Stimulated activated CD8-positive, alpha-beta memory T cell treated with anti-CD3 and anti-CD28 coated beads, Interleukin-7, amount 100 ng/mL, for 48 hours (primary cell): ENCODE results near the gene SF3A1.

ENCODE experiments used
- DNase-seq, 2 donors: peaks; one replicate each; pipeline ENCODE4 v3.0.0-alpha.2; 2020; ENCODE audit warnings: low read depth in 1 of 2; ENCODE audit errors: extremely low read depth in 1 of 2

SF3A1 gene

GRCh38 chr22:30305906-30306626 lies 50.6 kb downstream of the SF3A1 start:
- no peak for DNase-seq

GRCh38 chr22:30305519-30305905 lies 51.2 kb downstream of the SF3A1 start:
- DNase-seq: no peak

DNA sequence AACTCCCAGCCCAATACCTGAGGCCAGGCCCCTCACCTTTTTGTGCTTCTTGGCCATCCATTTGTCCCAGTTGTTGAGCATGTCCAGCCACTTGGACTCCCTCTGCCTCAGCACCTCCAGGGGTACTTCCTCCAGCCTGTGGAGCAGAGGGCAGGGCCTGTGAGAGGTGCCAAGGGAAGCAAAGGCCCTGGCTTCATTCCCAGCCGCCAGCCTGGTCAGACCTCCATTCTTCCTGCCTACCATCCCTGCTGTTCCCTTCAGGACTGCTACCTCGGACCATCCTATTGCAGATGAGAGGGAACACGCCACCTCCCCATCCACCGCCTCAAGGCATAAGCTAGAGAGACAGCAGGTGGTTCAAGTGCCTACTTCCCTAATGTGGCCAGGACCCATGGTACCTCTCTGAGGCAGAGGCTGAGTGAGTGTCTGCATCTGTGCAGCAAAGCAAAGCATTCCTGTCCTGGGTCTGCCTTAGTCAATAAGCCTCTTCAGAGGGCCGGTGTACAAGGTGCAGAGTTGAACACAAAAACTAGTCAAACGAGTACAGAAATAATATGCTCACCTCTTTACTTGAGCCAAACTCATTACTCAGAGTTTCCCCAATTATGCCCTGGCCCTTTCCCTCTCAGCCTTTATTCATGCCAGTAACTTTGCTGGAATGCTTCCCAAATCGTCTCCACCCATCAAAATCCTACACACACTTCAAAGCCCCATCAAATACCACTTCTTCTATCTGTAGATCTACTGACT lies 52.0 kb downstream of the SF3A1 start:
- no peak for DNase-seq

DNA sequence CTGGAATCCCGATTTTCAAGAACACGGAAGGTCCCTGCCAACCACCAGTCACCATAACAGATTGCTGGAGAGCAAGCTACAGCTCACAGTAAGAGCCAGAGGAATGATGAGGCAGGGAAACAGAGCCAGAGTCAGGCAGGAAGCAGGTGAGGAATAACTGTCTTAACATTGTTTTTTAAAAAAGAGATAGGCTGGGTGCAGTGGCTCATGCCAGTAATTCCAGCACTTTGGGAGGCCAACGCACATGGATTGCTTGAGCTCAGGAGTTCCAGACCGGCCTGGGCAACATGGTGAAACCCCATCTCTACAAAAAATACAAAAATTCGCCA lies 53.9 kb downstream of the SF3A1 start:
- DNase-seq: no peak

- DNase-seq: no peak
Observed at GRCh38 chr22:30301995-30302809, 54.5 kb downstream of the SF3A1 start.

- DNase-seq: no peak
Observed at GRCh38 chr22:30299322-30299721, 57.4 kb downstream of the SF3A1 start.

GRCh38 chr22:30297991-30298701 lies 58.5 kb downstream of the SF3A1 start:
- no peak for DNase-seq

- no peak for DNase-seq
Observed at GRCh38 chr22:30297276-30297990, 59.3 kb downstream of the SF3A1 start.

GRCh38 chr22:30296833-30297232 lies 59.9 kb downstream of the SF3A1 start:
- no peak for DNase-seq

- DNase-seq: no peak
Observed at GRCh38 chr22:30296324-30296723, 60.4 kb downstream of the SF3A1 start.

GRCh38 chr22:30295576-30295975 lies 61.1 kb downstream of the SF3A1 start:
- DNase-seq: no peak

GRCh38 chr22:30294830-30295229 lies 61.9 kb downstream of the SF3A1 start:
- no peak for DNase-seq

DNA sequence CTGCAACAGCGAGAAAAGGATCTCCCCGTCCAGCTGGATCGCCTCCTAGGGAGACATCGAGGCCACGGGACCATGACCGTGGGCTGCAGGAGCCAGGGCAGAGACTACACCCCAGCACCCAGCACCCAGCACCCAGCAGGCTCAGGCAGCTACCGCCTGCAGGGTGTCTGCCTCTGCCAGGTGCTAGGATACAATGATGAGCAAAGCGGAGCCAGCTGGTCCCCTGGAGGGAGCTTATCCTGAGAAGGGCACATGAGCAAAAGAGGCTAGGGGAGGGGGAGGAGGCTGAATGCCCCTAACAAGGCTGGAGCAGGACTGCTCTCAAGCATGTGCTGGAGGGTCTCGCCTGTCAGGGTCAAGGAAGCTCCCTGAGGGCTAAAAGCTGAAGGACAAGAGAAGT lies 62.6 kb downstream of the SF3A1 start:
- no peak for DNase-seq

DNA sequence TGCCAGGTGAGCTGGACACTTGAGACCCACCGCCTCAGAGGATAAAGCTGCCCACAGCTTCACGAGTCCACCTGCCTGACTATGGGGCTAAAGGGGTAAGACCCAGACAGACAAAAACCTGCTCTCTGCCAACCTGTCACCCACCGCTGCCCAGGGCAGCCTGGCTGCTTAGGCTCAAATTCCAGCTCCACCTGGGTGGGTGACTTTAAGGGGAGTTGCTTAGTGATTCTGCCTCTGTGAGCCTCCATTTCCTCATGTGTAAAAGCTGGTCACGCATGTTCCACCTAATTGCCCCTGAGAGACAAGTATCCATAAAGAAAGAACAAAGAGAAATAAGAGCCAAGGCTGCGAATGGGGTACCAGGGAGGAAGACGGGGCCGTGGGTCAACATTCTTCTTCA lies 63.7 kb downstream of the SF3A1 start:
- no peak for DNase-seq

- DNase-seq: no peak
Observed at GRCh38 chr22:30292069-30292970, 64.4 kb downstream of the SF3A1 start.

GRCh38 chr22:30291058-30291892 lies 65.4 kb downstream of the SF3A1 start:
- no peak for DNase-seq

GRCh38 chr22:30290342-30291057 lies 66.2 kb downstream of the SF3A1 start:
- DNase-seq: no peak

GRCh38 chr22:30289980-30290313 lies 66.7 kb downstream of the SF3A1 start:
- no peak for DNase-seq
